OCI-LY1 (cell line): ENCODE measurements around the gene CD47.

ENCODE experiments used
- H2AFZ ChIP-seq: fragments of 200-600 bp; sonication (generic), shearing (Covaris generic); 2 replicates; pipeline ENCODE4 v1.6.0; 2014; ENCODE audit warnings: antibody characterized with exemption, mild to moderate bottlenecking, low read length
- H3F3A ChIP-seq: fragments of 200-600 bp; sonication (generic), shearing (Covaris generic); 2 replicates; pipeline ENCODE4 v1.6.0; 2014; ENCODE audit warnings: mild to moderate bottlenecking, antibody characterized with exemption, low read length, moderate library complexity; ENCODE audit not compliant: insufficient read depth
- H3K27ac ChIP-seq: fragments of 200-600 bp; sonication (generic); 2 replicates; pipeline ENCODE4 v1.5.1; 2014; ENCODE audit warnings: low read length, mixed run types, mild to moderate bottlenecking, low read depth; ENCODE audit not compliant: poor library complexity, severe bottlenecking
- H3K27me3 ChIP-seq: fragments of 200-600 bp; sonication (generic); 2 replicates; pipeline ENCODE4 v1.6.0; 2014; ENCODE audit warnings: antibody characterized with exemption, mild to moderate bottlenecking, low read length, moderate library complexity; ENCODE audit not compliant: insufficient read depth
- H3K36me3 ChIP-seq: fragments of 200-600 bp; sonication (generic); 2 replicates; pipeline ENCODE4 v1.6.1; 2014; ENCODE audit warnings: mild to moderate bottlenecking, antibody characterized with exemption, low read length, moderate library complexity, mixed read lengths; ENCODE audit not compliant: insufficient read depth
- H3K4me1 ChIP-seq: fragments of 200-600 bp; sonication (generic); 2 replicates; pipeline ENCODE4 v1.5.1; 2014; ENCODE audit warnings: mild to moderate bottlenecking, low read length, moderate library complexity; ENCODE audit not compliant: insufficient read depth, severe bottlenecking
- H3K4me2 ChIP-seq: fragments of 200-600 bp; sonication (generic), shearing (Covaris generic); 2 replicates; pipeline ENCODE4 v1.6.1; 2014; ENCODE audit warnings: low read length
- H3K4me3 ChIP-seq: fragments of 200-600 bp; sonication (generic); 2 replicates; pipeline ENCODE4 v1.5.1; 2014; ENCODE audit warnings: low read length, low read depth, mild to moderate bottlenecking, mixed read lengths; ENCODE audit not compliant: poor library complexity, severe bottlenecking
- H3K79me2 ChIP-seq: fragments of 200-600 bp; shearing (Covaris generic); 2 replicates; pipeline ENCODE4 v1.6.1; 2016; ENCODE audit warnings: mixed run types, low read length, mixed read lengths; ENCODE audit not compliant: insufficient read depth
- H3K9ac ChIP-seq: fragments of 200-600 bp; sonication (generic), shearing (Covaris generic); 2 replicates; pipeline ENCODE4 v1.6.1; 2014; ENCODE audit warnings: mild to moderate bottlenecking, low read length, mixed read lengths
- H3K9me2 ChIP-seq: fragments of 200-600 bp; sonication (generic), shearing (Covaris generic); 2 replicates; pipeline ENCODE4 v1.6.1; 2014; ENCODE audit warnings: low read depth, mild to moderate bottlenecking, low read length, mixed read lengths
- H3K9me3 ChIP-seq: fragments of 200-600 bp; shearing (Covaris generic); 2 replicates; pipeline ENCODE4 v1.6.1; 2014; ENCODE audit warnings: low read length, mixed read lengths
- H4K20me1 ChIP-seq: fragments of 200-600 bp; sonication (generic), shearing (Covaris generic); 2 replicates; pipeline ENCODE4 v1.6.0; 2016; ENCODE audit warnings: mild to moderate bottlenecking, low read length; ENCODE audit not compliant: insufficient read depth
- CTCF ChIP-seq: fragments of 200-600 bp; sonication (generic), shearing (Covaris generic); IDR thresholded peaks from 2 replicates; pipeline ENCODE4 v1.5.1; 2017; ENCODE audit warnings: mild to moderate bottlenecking, antibody characterized with exemption, low read length, moderate library complexity, mixed read lengths
- EZH2 ChIP-seq: fragments of 200-600 bp; sonication (generic), shearing (Covaris generic); IDR thresholded peaks from 2 replicates; pipeline ENCODE4 v1.8.0; 2017; ENCODE audit warnings: borderline replicate concordance, mixed run types, mild to moderate bottlenecking, antibody characterized with exemption, low read length, moderate library complexity, mixed read lengths

The CD47 gene

GRCh38 chr3:108028896-108029295 is 61.9 kb downstream of the CD47 start:
- Histone ChIP-seq H4K20me1 (no peaks in the 10 kb centered on the region), H2AFZ (no peak overlapping the region), H3K9me2 (no peaks in the 10 kb centered on the region), H3K4me1 (no peaks in the 10 kb centered on the region), H3K27ac (no peak overlapping the region), H3K9ac (no peak overlapping the region), H3K4me2 (no peak overlapping the region), H3K9me3 (no peaks in the 10 kb centered on the region), H3K4me3 (no peak overlapping the region), H3K79me2 (no peaks in the 10 kb centered on the region), H3K27me3 (no peaks in the 10 kb centered on the region), H3F3A (no peaks in the 10 kb centered on the region), H3K36me3 (no peaks in the 10 kb centered on the region)
- no peak for TF ChIP-seq CTCF
- no peak for TF ChIP-seq EZH2

- Histone ChIP-seq H2AFZ (no peak overlapping the region), H3K36me3 (no peaks in the 10 kb centered on the region), H3K4me1 (no peaks in the 10 kb centered on the region), H3K9me2 (no peaks in the 10 kb centered on the region), H3K9me3 (no peaks in the 10 kb centered on the region), H3K4me3 (no peak overlapping the region), H3K9ac (no peak overlapping the region), H3K27ac (no peak overlapping the region), H3K27me3 (no peaks in the 10 kb centered on the region), H4K20me1 (no peaks in the 10 kb centered on the region), H3K4me2 (no peak overlapping the region), H3K79me2 (no peaks in the 10 kb centered on the region), H3F3A (no peaks in the 10 kb centered on the region)
- TF ChIP-seq EZH2 (no peak), CTCF (no peak)
These were observed 65.7 kb downstream of the CD47 start for GRCh38 chr3:108025177-108025576.

- H3K27ac ChIP-seq: no peak overlapping the region
- H3K4me1 ChIP-seq: no peaks in the 10 kb centered on the region
- H3K79me2 ChIP-seq: no peaks in the 10 kb centered on the region
- TF ChIP-seq EZH2: no peak
- no peak for TF ChIP-seq CTCF
- H3K9me3 ChIP-seq: no peaks in the 10 kb centered on the region
- H3F3A ChIP-seq: no peaks in the 10 kb centered on the region
- H3K4me3 ChIP-seq: no peak overlapping the region
- H4K20me1 ChIP-seq: no peaks in the 10 kb centered on the region
- no peaks in the 10 kb centered on the region for H3K9me2 ChIP-seq
- H2AFZ ChIP-seq: no peak overlapping the region
- H3K27me3 ChIP-seq: no peaks in the 10 kb centered on the region
- H3K9ac ChIP-seq: no peak overlapping the region
- H3K4me2 ChIP-seq: no peak overlapping the region
- no peaks in the 10 kb centered on the region for H3K36me3 ChIP-seq
These were observed 66.5 kb downstream of the CD47 start for GRCh38 chr3:108024146-108024850.
